Measurements from ENCODE around the gene B9D1. TPM values are rescaled to one million over a fixed set of nuclear protein-coding genes. Genes with fewer than 3 reads are reported as not detected.

B9D1 gene
- total RNA-seq, 3 donors from 2014 or later (not counting 1 experiment from before 2014, with no cell fraction given): 3.1 to 7.5 (median 3.7) TPM

- 82% methylated on average over 19 of the region's 19 CpGs for WGBS (ENCODE audit: insufficient coverage)
- H3K4me3 Mint-ChIP-seq: no peak overlapping the region
- no peak overlapping the region for H3K27ac Mint-ChIP-seq
- H3K27me3 Mint-ChIP-seq (ENCODE audit: low read depth in 2 of 2): peaks cover 0 to 3% of the 10 kb centered on the region in 2 donors
- H3K4me1 Mint-ChIP-seq: no peaks in the 10 kb centered on the region
- H3K9me3 Mint-ChIP-seq: no peaks in the 10 kb centered on the region
- H3K27ac ChIP-seq (ENCODE audit: low read length): no peak overlapping the region
- H3K4me3 ChIP-seq (ENCODE audit: low read length): no peak overlapping the region
- no peaks in the 10 kb centered on the region for H3K4me1 ChIP-seq (ENCODE audit: control insufficient read depth, insufficient read depth, low read length)
- TF ChIP-seq CTCF (IDR thresholded peaks at IDR 0.05): no peak
- no peak for DNase-seq
- no peak for ATAC-seq
- no peaks in the 10 kb centered on the region for H3K9me3 ChIP-seq (ENCODE audit: control insufficient read depth, insufficient read depth, low read length)
- no peaks in the 10 kb centered on the region for H3K36me3 ChIP-seq (ENCODE audit: control insufficient read depth, insufficient read depth, low read length)
- no peaks in the 10 kb centered on the region for H3K36me3 Mint-ChIP-seq
- intact Hi-C loops (cut with micrococcal nuclease): no loop called here
- H3K27me3 ChIP-seq (ENCODE audit: control insufficient read depth, insufficient read depth, low read length): no peaks in the 10 kb centered on the region
Measured at GRCh38 chr17:19346351-19347255, 15.9 kb downstream of the B9D1 start.

- no peak overlapping the region for H3K4me3 ChIP-seq (ENCODE audit: low read length)
- H3K9me3 ChIP-seq (ENCODE audit: control insufficient read depth, insufficient read depth, low read length): no peaks in the 10 kb centered on the region
- H3K27ac ChIP-seq (ENCODE audit: low read length): no peak overlapping the region
- TF ChIP-seq CTCF (IDR thresholded peaks at IDR 0.05): no peak
- Mint-ChIP-seq H3K27me3 (ENCODE audit: low read depth in 2 of 2) (peaks cover 0 to 3% of the 10 kb centered on the region in 2 donors), H3K36me3 (no peaks in the 10 kb centered on the region), H3K4me3 (no peak overlapping the region), H3K9me3 (no peaks in the 10 kb centered on the region), H3K27ac (no peak overlapping the region), H3K4me1 (no peaks in the 10 kb centered on the region)
- no peaks in the 10 kb centered on the region for H3K4me1 ChIP-seq (ENCODE audit: control insufficient read depth, insufficient read depth, low read length)
- WGBS (ENCODE audit: insufficient coverage): 89% methylated on average over 13 of the region's 13 CpGs
- ATAC-seq (no peak), DNase-seq (no peak)
- intact Hi-C loops (cut with micrococcal nuclease): no loop called here
- H3K27me3 ChIP-seq (ENCODE audit: control insufficient read depth, insufficient read depth, low read length): no peaks in the 10 kb centered on the region
- H3K36me3 ChIP-seq (ENCODE audit: control insufficient read depth, insufficient read depth, low read length): no peaks in the 10 kb centered on the region
Measured at GRCh38 chr17:19345486-19346350, 16.8 kb downstream of the B9D1 start.

- Histone ChIP-seq H3K27ac (ENCODE audit: low read length) (no peak overlapping the region), H3K36me3 (ENCODE audit: control insufficient read depth, insufficient read depth, low read length) (no peaks in the 10 kb centered on the region), H3K27me3 (ENCODE audit: control insufficient read depth, insufficient read depth, low read length) (no peaks in the 10 kb centered on the region), H3K4me1 (ENCODE audit: control insufficient read depth, insufficient read depth, low read length) (no peaks in the 10 kb centered on the region), H3K4me3 (ENCODE audit: low read length) (no peak overlapping the region), H3K9me3 (ENCODE audit: control insufficient read depth, insufficient read depth, low read length) (no peaks in the 10 kb centered on the region)
- Mint-ChIP-seq H3K27ac (no peak overlapping the region), H3K36me3 (no peaks in the 10 kb centered on the region), H3K27me3 (ENCODE audit: low read depth in 2 of 2) (peaks cover 0 to 3% of the 10 kb centered on the region in 2 donors), H3K4me1 (no peaks in the 10 kb centered on the region), H3K9me3 (no peaks in the 10 kb centered on the region), H3K4me3 (no peak overlapping the region)
- no peak for ATAC-seq
- WGBS (ENCODE audit: insufficient coverage): 95% methylated on average over 7 of the region's 7 CpGs
- no peak for DNase-seq
- no peak for TF ChIP-seq CTCF (IDR thresholded peaks at IDR 0.05)
- intact Hi-C loops (cut with micrococcal nuclease): no loop called here
Measured at GRCh38 chr17:19345067-19345460, 17.5 kb downstream of the B9D1 start.

Measured in natural killer cell (primary cell).